NB4 (cell line): ENCODE data around the gene MBNL2.

Experiments
- DNase-seq: peaks from one replicate; pipeline ENCODE4 v3.0.0; 2010; ENCODE audit warnings: low read depth
- H3K4me3 ChIP-seq: one replicate; pipeline ENCODE4 v1.5.1; 2011; ENCODE audit warnings: mild to moderate bottlenecking, low read depth, low read length, moderate library complexity
- MYC ChIP-seq: IDR thresholded peaks from 2 replicates; pipeline ENCODE4 v1.6.1; 2011; ENCODE audit warnings: low read depth, low read length
- POLR2A ChIP-seq: IDR thresholded peaks from 2 replicates; pipeline ENCODE4 v1.6.1; 2011; ENCODE audit warnings: mild to moderate bottlenecking; ENCODE audit not compliant: insufficient read length; ENCODE audit errors: extremely low read depth
- TF ChIP-seq, protein P1 (sequence below): IDR thresholded peaks from one replicate; pipeline ENCODE4 v1.5.1; 2012; ENCODE audit warnings: low read depth, low read length
- TF ChIP-seq, protein P2 (sequence below): IDR thresholded peaks from 2 replicates; pipeline ENCODE4 v1.6.1; 2011; ENCODE audit warnings: low read depth, low read length

The MBNL2 gene

DNA sequence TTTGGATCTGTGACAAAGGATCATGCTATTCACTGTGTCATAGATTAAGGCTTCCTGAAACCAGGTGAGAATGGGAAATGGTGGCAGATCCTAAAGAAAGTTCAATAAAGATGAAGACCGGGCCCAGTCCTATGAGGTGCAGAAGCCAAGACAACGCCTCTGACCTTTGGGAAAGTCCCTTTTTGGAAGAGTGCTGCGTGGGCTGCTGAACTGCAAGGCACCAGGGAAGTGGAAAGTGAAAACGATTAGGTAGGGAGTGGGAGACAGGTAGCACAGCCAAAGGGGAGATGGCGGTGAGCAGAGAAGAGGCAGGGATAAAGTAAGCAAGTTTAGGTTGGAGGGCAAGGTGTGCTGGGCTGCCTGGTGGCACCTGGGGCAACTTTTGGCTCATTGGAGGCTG lies 16.3 kb downstream of the MBNL2 start:
- H3K4me3 ChIP-seq, result no peak overlapping the region
- no peak for DNase-seq
- TF ChIP-seq MYC (no peak), POLR2A (no peak)
- TF ChIP-seq, protein P1, sequence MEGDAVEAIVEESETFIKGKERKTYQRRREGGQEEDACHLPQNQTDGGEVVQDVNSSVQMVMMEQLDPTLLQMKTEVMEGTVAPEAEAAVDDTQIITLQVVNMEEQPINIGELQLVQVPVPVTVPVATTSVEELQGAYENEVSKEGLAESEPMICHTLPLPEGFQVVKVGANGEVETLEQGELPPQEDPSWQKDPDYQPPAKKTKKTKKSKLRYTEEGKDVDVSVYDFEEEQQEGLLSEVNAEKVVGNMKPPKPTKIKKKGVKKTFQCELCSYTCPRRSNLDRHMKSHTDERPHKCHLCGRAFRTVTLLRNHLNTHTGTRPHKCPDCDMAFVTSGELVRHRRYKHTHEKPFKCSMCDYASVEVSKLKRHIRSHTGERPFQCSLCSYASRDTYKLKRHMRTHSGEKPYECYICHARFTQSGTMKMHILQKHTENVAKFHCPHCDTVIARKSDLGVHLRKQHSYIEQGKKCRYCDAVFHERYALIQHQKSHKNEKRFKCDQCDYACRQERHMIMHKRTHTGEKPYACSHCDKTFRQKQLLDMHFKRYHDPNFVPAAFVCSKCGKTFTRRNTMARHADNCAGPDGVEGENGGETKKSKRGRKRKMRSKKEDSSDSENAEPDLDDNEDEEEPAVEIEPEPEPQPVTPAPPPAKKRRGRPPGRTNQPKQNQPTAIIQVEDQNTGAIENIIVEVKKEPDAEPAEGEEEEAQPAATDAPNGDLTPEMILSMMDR, result no peak
- TF ChIP-seq, protein P2, sequence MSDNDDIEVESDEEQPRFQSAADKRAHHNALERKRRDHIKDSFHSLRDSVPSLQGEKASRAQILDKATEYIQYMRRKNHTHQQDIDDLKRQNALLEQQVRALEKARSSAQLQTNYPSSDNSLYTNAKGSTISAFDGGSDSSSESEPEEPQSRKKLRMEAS, result no peak

DNA sequence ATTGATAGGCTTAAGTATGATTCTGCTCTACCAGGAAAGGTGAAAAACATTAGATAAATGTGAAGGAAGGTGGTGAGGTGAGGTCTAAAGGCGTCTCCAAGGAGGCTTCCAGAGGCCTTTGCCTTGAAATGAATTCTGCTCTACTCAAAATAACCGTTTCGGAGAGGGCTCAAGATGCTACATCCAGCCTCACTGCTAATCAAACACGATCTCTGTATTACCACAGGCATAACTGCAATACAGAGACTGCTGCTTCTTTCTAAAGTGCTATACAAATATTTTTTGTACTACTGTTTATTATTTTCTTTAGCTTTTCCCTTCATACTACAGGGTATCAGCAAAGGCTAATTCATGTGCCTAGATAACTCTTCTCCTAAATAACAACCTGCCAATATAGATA lies 16.8 kb downstream of the MBNL2 start:
- DNase-seq, result no peak
- H3K4me3 ChIP-seq, result no peak overlapping the region
- TF ChIP-seq, protein P1, result no peak
- TF ChIP-seq MYC (no peak), POLR2A (no peak)
- TF ChIP-seq, protein P2, result no peak

DNA sequence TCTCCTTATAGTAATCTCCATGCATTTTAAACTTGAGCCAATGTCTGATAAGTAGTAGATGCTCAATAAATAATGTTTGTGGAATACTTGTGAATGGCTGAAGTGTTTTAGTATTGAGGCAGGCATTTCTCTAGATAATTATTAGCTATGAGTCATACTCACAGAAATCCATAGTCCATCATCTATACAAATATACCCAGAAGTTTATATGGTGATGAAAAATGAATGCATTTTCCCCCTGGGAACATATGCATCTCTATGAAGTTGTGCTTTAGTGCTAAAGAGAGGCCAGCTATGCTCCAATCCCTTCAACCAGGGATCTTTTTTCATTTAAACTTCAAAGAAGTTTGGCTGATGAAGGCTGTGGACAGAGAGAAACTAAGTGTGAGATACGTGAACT lies 17.2 kb downstream of the MBNL2 start:
- DNase-seq, result no peak
- TF ChIP-seq MYC (no peak), POLR2A (no peak)
- TF ChIP-seq, protein P1, result no peak
- H3K4me3 ChIP-seq, result no peak overlapping the region

DNA sequence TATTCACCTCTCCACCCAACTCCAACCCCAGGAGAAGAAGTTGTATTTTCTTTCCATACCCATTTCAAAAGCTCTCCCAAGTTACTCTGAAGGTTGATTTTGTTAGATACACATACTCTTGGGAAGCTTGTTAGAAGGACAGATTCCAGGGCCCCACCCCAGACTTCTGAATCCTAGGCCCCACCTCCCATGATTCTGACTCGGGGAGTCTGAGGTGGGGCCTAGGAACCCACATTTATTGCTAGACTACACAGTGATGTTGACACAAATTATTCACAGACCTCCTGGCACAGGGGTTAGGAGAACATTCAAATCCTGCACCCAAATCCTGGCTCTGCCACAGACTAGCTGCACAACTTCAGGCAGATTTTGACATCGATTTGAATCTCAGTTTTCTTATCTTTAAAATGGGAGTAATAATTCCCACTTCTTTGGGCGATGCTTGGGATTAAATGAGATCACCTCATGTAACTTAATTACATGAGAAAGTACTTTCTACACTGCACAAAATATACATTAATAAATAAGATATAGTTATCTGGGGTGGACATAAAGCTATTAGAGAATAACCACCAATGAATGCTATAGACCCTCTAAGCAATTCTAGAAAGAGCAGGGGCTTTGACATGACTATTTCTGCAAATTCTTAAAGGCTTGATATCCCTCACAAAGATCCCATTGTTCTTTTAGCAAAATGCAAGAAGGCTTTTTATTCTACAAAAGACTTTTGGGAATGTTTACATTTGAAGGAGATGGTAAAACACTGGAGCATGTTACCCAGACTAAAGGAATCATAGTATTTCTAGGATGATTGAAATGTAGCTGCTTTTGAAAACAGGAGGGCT lies 18.0 kb downstream of the MBNL2 start:
- no peak for DNase-seq
- TF ChIP-seq MYC, result no peak
- H3K4me3 ChIP-seq, result no peak overlapping the region

DNA sequence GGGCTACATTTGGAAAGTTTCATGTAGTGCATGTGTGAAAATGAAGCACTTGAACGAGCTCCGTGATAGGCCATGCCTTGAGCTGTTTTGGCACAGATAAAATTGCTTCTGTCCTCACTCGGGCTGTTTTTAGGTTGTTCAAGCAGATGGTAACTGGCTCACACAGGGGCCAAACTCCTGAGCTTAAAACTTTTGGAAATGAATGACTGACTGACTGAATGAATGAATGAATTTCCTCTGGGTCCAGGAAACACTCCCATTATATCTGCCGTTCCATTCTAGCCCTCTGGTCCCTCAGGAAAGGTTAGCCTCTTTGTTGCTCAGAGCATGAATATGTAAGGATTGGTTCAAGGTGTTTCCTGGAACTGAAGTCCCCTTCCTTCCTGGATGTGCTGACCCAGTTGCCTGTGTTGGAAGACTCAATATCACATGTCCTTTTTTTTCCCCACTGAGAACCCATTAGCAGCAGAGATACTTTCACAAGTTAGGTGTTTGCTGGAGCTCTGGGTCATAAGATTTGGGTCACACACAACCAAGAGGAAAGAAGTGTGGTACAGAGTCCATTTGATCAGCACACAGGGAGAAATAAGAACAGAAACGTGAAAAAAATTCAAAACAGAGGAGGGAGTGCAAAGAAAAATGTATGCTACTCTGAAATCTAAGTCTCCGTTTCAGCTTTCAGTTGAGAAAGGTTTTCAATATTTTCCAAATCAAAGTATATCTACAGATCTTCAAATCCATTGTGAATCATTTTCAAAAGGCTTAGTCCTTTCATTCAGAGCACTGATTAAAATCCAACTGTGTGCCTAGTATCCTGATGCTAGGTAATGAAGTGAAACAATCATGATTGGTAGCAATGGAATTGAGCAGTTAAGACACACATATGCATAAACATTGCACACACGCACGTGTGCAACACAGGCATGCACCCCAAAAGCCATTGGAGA lies 18.9 kb downstream of the MBNL2 start:
- TF ChIP-seq POLR2A, result no peak
- no peak for TF ChIP-seq MYC
- TF ChIP-seq, protein P2, result no peak
- TF ChIP-seq, protein P1, result no peak
- no peak overlapping the region for H3K4me3 ChIP-seq
- no peak for DNase-seq

DNA sequence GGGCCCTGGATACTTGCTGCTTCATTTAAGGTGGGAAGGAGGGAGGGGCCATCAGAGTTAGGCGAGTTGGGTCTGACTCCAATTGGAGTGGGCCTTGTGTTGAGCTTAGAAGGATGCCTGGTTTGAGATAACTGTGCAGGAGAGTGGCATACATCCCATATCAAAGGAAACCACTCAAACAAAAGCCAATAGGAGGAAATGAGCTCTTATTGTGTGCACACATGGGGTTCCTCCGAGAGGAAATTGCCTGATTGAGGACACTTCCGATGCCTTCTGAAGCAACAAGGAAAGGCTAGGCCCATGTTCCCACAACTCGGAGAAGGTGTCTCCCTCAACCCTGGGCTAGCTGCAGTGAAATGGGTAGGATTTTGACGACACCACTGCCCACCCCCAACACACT lies 19.6 kb downstream of the MBNL2 start:
- TF ChIP-seq POLR2A (no peak), MYC (no peak)
- TF ChIP-seq, protein P1, result no peak
- TF ChIP-seq, protein P2, result no peak
- DNase-seq, result no peak
- H3K4me3 ChIP-seq, result no peak overlapping the region
